Measurements from ENCODE around the gene C6orf136. TPM values are rescaled to one million over a fixed set of nuclear protein-coding genes. Genes with fewer than 3 reads are reported as not detected.
A peak's percentile ranks its signal among the peaks of the same experiment; 100 is the strongest.
"Not testable (repeated sequence)": the region's sequence is repeated elsewhere in the genome, so short reads cannot be mapped to it uniquely, and the experiment has no call there.

Gene C6orf136
- total RNA-seq, 5 donors from 2014 or later (not counting 1 experiment from before 2014, with no cell fraction given), result 24.5 to 39.8 (median 31.4) TPM

- POLR2A ChIA-PET, result no interaction called here
- H3K27me3 ChIP-seq (replicated peaks in 1 of 2; ENCODE audit: control insufficient read depth in 2 of 2, extremely low read depth in 1 of 2, insufficient read depth in 2 of 2, low read length in 1 of 2), result no peaks in the 10 kb centered on the region
- peaks cover 15 to 53% of the 10 kb centered on the region in 2 donors for H3K36me3 ChIP-seq (ENCODE audit: control insufficient read depth in 2 of 2, extremely low read depth in 1 of 2, insufficient read depth in 1 of 2, low read length in 1 of 2)
- Mint-ChIP-seq H3K27me3 (no peaks in the 10 kb centered on the region), H3K9me3 (no peaks in the 10 kb centered on the region), H3K4me3 (no peak overlapping the region), H3K4me1 (peaks cover 16 to 19% (median 17%) of the 10 kb centered on the region in 3 donors), H3K27ac (no peak overlapping the region), H3K36me3 (peaks cover 27% of the 10 kb centered on the region)
- H3K4me3 ChIP-seq (ENCODE audit: control insufficient read depth in 1 of 2, extremely low read depth in 1 of 2, low read length in 1 of 2), result no peak overlapping the region
- DNase-seq (no peak), ATAC-seq (replicated peaks in 1 of 4) (no peak)
- peaks cover 8 to 24% of the 10 kb centered on the region in 2 experiments for H3K4me1 ChIP-seq (ENCODE audit: control insufficient read depth in 1 of 2, extremely low read depth in 1 of 2, insufficient read depth in 2 of 2, low read length in 2 of 2)
- WGBS (ENCODE audit: insufficient coverage), result 100% methylated on average over 5 of the region's 12 CpGs
- H3K9me3 ChIP-seq, result no peaks in the 10 kb centered on the region
- CTCF ChIA-PET, result no interaction called here
- no peak overlapping the region for H3K27ac ChIP-seq (ENCODE audit: low read length)
Observed at GRCh38 chr6:30651143-30651542, 4.2 kb downstream of the C6orf136 start.

GRCh38 chr6:30654798-30655742 is 8.1 kb downstream of the C6orf136 start:
- Histone ChIP-seq H3K4me1 (ENCODE audit: control insufficient read depth in 1 of 2, extremely low read depth in 1 of 2, insufficient read depth in 2 of 2, low read length in 2 of 2) (no peaks in the 10 kb centered on the region), H3K4me3 (ENCODE audit: control insufficient read depth in 1 of 2, extremely low read depth in 1 of 2, low read length in 1 of 2) (no peak overlapping the region), H3K9me3 (no peaks in the 10 kb centered on the region), H3K36me3 (ENCODE audit: control insufficient read depth in 2 of 2, extremely low read depth in 1 of 2, insufficient read depth in 1 of 2, low read length in 1 of 2) (peaks cover 24 to 87% of the 10 kb centered on the region in 2 donors), H3K27ac (ENCODE audit: low read length) (no peak overlapping the region), H3K27me3 (replicated peaks in 1 of 2; ENCODE audit: control insufficient read depth in 2 of 2, extremely low read depth in 1 of 2, insufficient read depth in 2 of 2, low read length in 1 of 2) (no peaks in the 10 kb centered on the region)
- no peak overlapping the region for H3K4me3 Mint-ChIP-seq
- H3K36me3 Mint-ChIP-seq, result peaks cover 51% of the 10 kb centered on the region
- peak overlapping the region in 1 of 2 donors; percentile 54 for H3K27ac Mint-ChIP-seq
- peaks cover 0 to 2% (median 0%) of the 10 kb centered on the region in 3 donors for H3K4me1 Mint-ChIP-seq
- 94% methylated on average over 14 of the region's 19 CpGs for WGBS (ENCODE audit: insufficient coverage)
- no peaks in the 10 kb centered on the region for H3K9me3 Mint-ChIP-seq
- DNase-seq (no peak), ATAC-seq (replicated peaks in 1 of 4) (no peak)
- ChIA-PET POLR2A (no interaction called here), CTCF (interaction anchor here in 1 of 2 donors (0.5 kb wide), 1 partner anchor 123 kb away, joined by 5 read pairs; no protein-coding TSS in a partner anchor)
- H3K27me3 Mint-ChIP-seq, result no peaks in the 10 kb centered on the region

- H3K4me3 ChIP-seq (ENCODE audit: control insufficient read depth in 1 of 2, extremely low read depth in 1 of 2, low read length in 1 of 2), result no peak overlapping the region
- H3K4me3 Mint-ChIP-seq, result no peak overlapping the region
- H3K9me3 Mint-ChIP-seq, result no peaks in the 10 kb centered on the region
- no peaks in the 10 kb centered on the region for H3K9me3 ChIP-seq
- no peaks in the 10 kb centered on the region for H3K4me1 ChIP-seq (ENCODE audit: control insufficient read depth in 1 of 2, extremely low read depth in 1 of 2, insufficient read depth in 2 of 2, low read length in 2 of 2)
- CTCF ChIA-PET, result interaction anchor here in 1 of 2 donors (0.5 kb wide), 1 partner anchor 123 kb away, joined by 5 read pairs; no protein-coding TSS in a partner anchor
- no peak overlapping the region for H3K27ac ChIP-seq (ENCODE audit: low read length)
- H3K36me3 Mint-ChIP-seq, result peaks cover 53% of the 10 kb centered on the region
- no peaks in the 10 kb centered on the region for H3K27me3 ChIP-seq (replicated peaks in 1 of 2; ENCODE audit: control insufficient read depth in 2 of 2, extremely low read depth in 1 of 2, insufficient read depth in 2 of 2, low read length in 1 of 2)
- H3K27ac Mint-ChIP-seq, result peak overlapping the region in 1 of 2 donors; percentile 54
- H3K36me3 ChIP-seq (ENCODE audit: control insufficient read depth in 2 of 2, extremely low read depth in 1 of 2, insufficient read depth in 1 of 2, low read length in 1 of 2), result peaks cover 25 to 92% of the 10 kb centered on the region in 2 donors
- no CpG with 5 or more reads among the region's 3 CpGs for WGBS (ENCODE audit: insufficient coverage)
- POLR2A ChIA-PET, result no interaction called here
- H3K27me3 Mint-ChIP-seq, result no peaks in the 10 kb centered on the region
- peaks cover 0 to 2% (median 0%) of the 10 kb centered on the region in 3 donors for H3K4me1 Mint-ChIP-seq
- DNase-seq, result no peak
- no peak for ATAC-seq (replicated peaks in 1 of 4)
Observed at GRCh38 chr6:30655743-30656094, 8.8 kb downstream of the C6orf136 start.

- peaks cover 0 to 2% (median 0%) of the 10 kb centered on the region in 3 donors for H3K4me1 Mint-ChIP-seq
- 89% methylated on average over 7 of the region's 7 CpGs for WGBS (ENCODE audit: insufficient coverage)
- Histone ChIP-seq H3K27ac (ENCODE audit: low read length) (no peak overlapping the region), H3K9me3 (no peaks in the 10 kb centered on the region), H3K4me3 (ENCODE audit: control insufficient read depth in 1 of 2, extremely low read depth in 1 of 2, low read length in 1 of 2) (no peak overlapping the region), H3K36me3 (ENCODE audit: control insufficient read depth in 2 of 2, extremely low read depth in 1 of 2, insufficient read depth in 1 of 2, low read length in 1 of 2) (peaks cover 21 to 88% of the 10 kb centered on the region in 2 donors), H3K4me1 (ENCODE audit: control insufficient read depth in 1 of 2, extremely low read depth in 1 of 2, insufficient read depth in 2 of 2, low read length in 2 of 2) (no peaks in the 10 kb centered on the region), H3K27me3 (replicated peaks in 1 of 2; ENCODE audit: control insufficient read depth in 2 of 2, extremely low read depth in 1 of 2, insufficient read depth in 2 of 2, low read length in 1 of 2) (no peaks in the 10 kb centered on the region)
- H3K9me3 Mint-ChIP-seq, result no peaks in the 10 kb centered on the region
- peak in 1 of 35 experiments; percentile 9 for DNase-seq
- ATAC-seq (replicated peaks in 1 of 4), result no peak
- peaks cover 51% of the 10 kb centered on the region for H3K36me3 Mint-ChIP-seq
- no peak overlapping the region for H3K27ac Mint-ChIP-seq
- no peaks in the 10 kb centered on the region for H3K27me3 Mint-ChIP-seq
- ChIA-PET CTCF (interaction anchor here in 1 of 2 donors (0.5 to 0.6 kb wide), 2 partner anchors 63 to 1002 kb away, joined by 3 to 4 read pairs; no protein-coding TSS in a partner anchor), POLR2A (no interaction called here)
- H3K4me3 Mint-ChIP-seq, result no peak overlapping the region
Observed at GRCh38 chr6:30656513-30656912, 9.6 kb downstream of the C6orf136 start.

GRCh38 chr6:30657454-30657853 is 10.5 kb downstream of the C6orf136 start:
- DNase-seq (no peak), ATAC-seq (replicated peaks in 1 of 4) (no peak)
- Mint-ChIP-seq H3K36me3 (peaks cover 56% of the 10 kb centered on the region), H3K27me3 (no peaks in the 10 kb centered on the region), H3K27ac (peak overlapping the region; percentile 23 to 31), H3K4me3 (no peak overlapping the region), H3K4me1 (peaks cover 0 to 2% (median 0%) of the 10 kb centered on the region in 3 donors), H3K9me3 (no peaks in the 10 kb centered on the region)
- Histone ChIP-seq H3K27ac (ENCODE audit: low read length) (no peak overlapping the region), H3K36me3 (ENCODE audit: control insufficient read depth in 2 of 2, extremely low read depth in 1 of 2, insufficient read depth in 1 of 2, low read length in 1 of 2) (peaks cover 24 to 88% of the 10 kb centered on the region in 2 donors), H3K27me3 (replicated peaks in 1 of 2; ENCODE audit: control insufficient read depth in 2 of 2, extremely low read depth in 1 of 2, insufficient read depth in 2 of 2, low read length in 1 of 2) (no peaks in the 10 kb centered on the region), H3K9me3 (no peaks in the 10 kb centered on the region), H3K4me3 (ENCODE audit: control insufficient read depth in 1 of 2, extremely low read depth in 1 of 2, low read length in 1 of 2) (no peak overlapping the region), H3K4me1 (ENCODE audit: control insufficient read depth in 1 of 2, extremely low read depth in 1 of 2, insufficient read depth in 2 of 2, low read length in 2 of 2) (no peaks in the 10 kb centered on the region)
- ChIA-PET POLR2A (interaction anchor here in 1 of 2 donors (0.6 kb wide), 1 partner anchor 11 kb away, joined by 3 read pairs; no protein-coding TSS in a partner anchor), CTCF (no interaction called here)

- DNase-seq; POLR2A ChIA-PET; H3K4me1 Mint-ChIP-seq; H3K9me3 Mint-ChIP-seq; H3K27me3 ChIP-seq (replicated peaks in 1 of 2; ENCODE audit: control insufficient read depth in 2 of 2, extremely low read depth in 1 of 2, insufficient read depth in 2 of 2, low read length in 1 of 2); H3K27ac ChIP-seq (ENCODE audit: low read length); H3K4me1 ChIP-seq (ENCODE audit: control insufficient read depth in 1 of 2, extremely low read depth in 1 of 2, insufficient read depth in 2 of 2, low read length in 2 of 2); H3K4me3 ChIP-seq (ENCODE audit: control insufficient read depth in 1 of 2, extremely low read depth in 1 of 2, low read length in 1 of 2); H3K4me3 Mint-ChIP-seq; ATAC-seq (replicated peaks in 1 of 4); H3K9me3 ChIP-seq; H3K27me3 Mint-ChIP-seq: not testable (repeated sequence)
- CTCF ChIA-PET, result interaction anchor here in 1 of 2 donors (0.8 kb wide), 1 partner anchor 35 kb away, joined by 3 read pairs; no protein-coding TSS in a partner anchor
- Mint-ChIP-seq H3K27ac (peak overlapping the region in 1 of 2 donors; percentile 31), H3K36me3 (peaks cover 60% of the 10 kb centered on the region)
- 96% methylated on average over 3 of the region's 5 CpGs for WGBS (ENCODE audit: insufficient coverage)
- peaks cover 24 to 88% of the 10 kb centered on the region in 2 donors for H3K36me3 ChIP-seq (ENCODE audit: control insufficient read depth in 2 of 2, extremely low read depth in 1 of 2, insufficient read depth in 1 of 2, low read length in 1 of 2)
Observed at GRCh38 chr6:30657922-30658321, 11.0 kb downstream of the C6orf136 start.

All from T-cell (primary cell).